HepG2 (cell line): ENCODE measurements around the gene UGT1A3. TPM values are rescaled to one million over a fixed set of nuclear protein-coding genes. Genes with fewer than 3 reads are reported as not detected.

Experiments used
- ARNT2 ChIP-seq: sonication (generic); formaldehyde crosslinking; IDR thresholded peaks from 2 replicates; pipeline ENCODE4 v1.8.0; 2022; ENCODE audit warnings: mild to moderate bottlenecking, low read depth, missing genetic modification reagents, moderate library complexity
- HOXA5 ChIP-seq: sonication (generic); formaldehyde crosslinking; IDR thresholded peaks from 2 replicates; pipeline ENCODE4 v1.4.0; 2020; ENCODE audit warnings: missing genetic modification reagents
- KDM5A ChIP-seq: fragments of 200-600 bp; sonication (generic); IDR thresholded peaks from 2 replicates; pipeline ENCODE4 v1.7.0; 2018; ENCODE audit warnings: antibody characterized with exemption, mild to moderate bottlenecking, low read length, borderline replicate concordance
- KDM5B ChIP-seq: sonication (generic); formaldehyde crosslinking; IDR thresholded peaks from 2 replicates; pipeline ENCODE4 v1.4.0; 2020; ENCODE audit warnings: missing genetic modification reagents, mild to moderate bottlenecking, borderline replicate concordance
- KLF16 ChIP-seq, 2 experiments: sonication (generic) in 1 of 2; formaldehyde crosslinking in 1 of 2; IDR thresholded peaks; 2 replicates each; pipeline versions ENCODE4 v1.6.1 to v1.8.0; 2016 to 2023; ENCODE audit warnings: missing genetic modification reagents in 2 of 2, missing compliant biosample characterization in 1 of 2
- MAFF ChIP-seq: IDR thresholded peaks from 2 replicates; pipeline ENCODE4 v1.6.1; 2011; ENCODE audit warnings: low read depth, low read length, improper control_type of control experiment
- MED1 ChIP-seq: sonication (generic); formaldehyde crosslinking; IDR thresholded peaks from 2 replicates; pipeline ENCODE4 v1.4.0; 2020; ENCODE audit warnings: missing genetic modification reagents
- PHF20 ChIP-seq: sonication (generic); formaldehyde crosslinking; IDR thresholded peaks from 2 replicates; pipeline ENCODE4 v1.5.0; 2020; ENCODE audit warnings: mild to moderate bottlenecking, missing genetic modification reagents
- SP140L ChIP-seq: sonication (generic); formaldehyde crosslinking; IDR thresholded peaks from 2 replicates; pipeline ENCODE4 v1.4.0; 2020; ENCODE audit warnings: missing genetic modification reagents, borderline replicate concordance
- TRAFD1 ChIP-seq: sonication (generic); formaldehyde crosslinking; IDR thresholded peaks from 2 replicates; pipeline ENCODE4 v1.5.1; 2020; ENCODE audit warnings: missing genetic modification reagents, mild to moderate bottlenecking, borderline replicate concordance
- ZC3H13 ChIP-seq: sonication (generic); formaldehyde crosslinking; IDR thresholded peaks from 2 replicates; pipeline ENCODE4 v1.8.1; 2023; ENCODE audit warnings: mild to moderate bottlenecking, missing genetic modification reagents, moderate library complexity
- ZNF383 ChIP-seq: sonication (generic); formaldehyde crosslinking; IDR thresholded peaks from 2 replicates; pipeline ENCODE4 v1.4.0; 2020; ENCODE audit warnings: missing genetic modification reagents, mild to moderate bottlenecking, borderline replicate concordance
- ZNF44 ChIP-seq: sonication (generic); formaldehyde crosslinking; IDR thresholded peaks from 2 replicates; pipeline ENCODE4 v1.5.1; 2020; ENCODE audit warnings: mild to moderate bottlenecking, missing genetic modification reagents
- ZNF501 ChIP-seq: sonication (generic); formaldehyde crosslinking; IDR thresholded peaks from 2 replicates; pipeline ENCODE4 v1.5.1; 2020; ENCODE audit warnings: mild to moderate bottlenecking, moderate library complexity, missing genetic modification reagents
- ZNF790 ChIP-seq: sonication (generic); formaldehyde crosslinking; IDR thresholded peaks from 2 replicates; pipeline ENCODE4 v1.8.0; 2022; ENCODE audit warnings: missing genetic modification reagents, mild to moderate bottlenecking, borderline replicate concordance
- ZNF841 ChIP-seq: sonication (generic); formaldehyde crosslinking; IDR thresholded peaks from 2 replicates; pipeline ENCODE4 v1.8.1; 2023; ENCODE audit warnings: missing genetic modification reagents, borderline replicate concordance
- polyA plus RNA-seq, 8 experiments: library from polyadenylated mRNA; depleted of rRNA in 3 of 8; stranded (reverse) in 7 of 8; unstranded in 1 of 8; fragments of >200 nt; fragmentation: Illumina TruSeq in 4 of 8; extraction: Trizol in 4 of 8; gene quantifications; 2 replicates each; pipeline versions ENCODE4 v1.2.1 to v1.2.3, GENCODE V29; 2011 to 2016; ENCODE audit warnings: low read depth in 4 of 8, missing spikeins in 1 of 8, mixed read lengths in 1 of 8; ENCODE audit not compliant: insufficient read depth in 1 of 8
- total RNA-seq, 5 experiments: library from RNA; depleted of rRNA; stranded (reverse); fragments of >200 nt; fragmentation: Illumina TruSeq; extraction: Trizol; gene quantifications; 2 replicates each; pipeline ENCODE4 v1.2.3, GENCODE V29; 2016; ENCODE audit warnings: low read depth in 1 of 5
- TF ChIP-seq, protein P1 (sequence below): sonication (generic); formaldehyde crosslinking; IDR thresholded peaks from 2 replicates; pipeline ENCODE4 v1.4.0; 2020; ENCODE audit warnings: missing genetic modification reagents, borderline replicate concordance
- TF ChIP-seq, protein P2 (sequence below): sonication (generic); formaldehyde crosslinking; IDR thresholded peaks from 2 replicates; pipeline ENCODE4 v1.8.0; 2022; ENCODE audit warnings: low read depth, missing genetic modification reagents
- TF ChIP-seq, protein P3 (sequence below): sonication (generic); formaldehyde crosslinking; IDR thresholded peaks from 2 replicates; pipeline ENCODE4 v1.8.0; 2022; ENCODE audit warnings: mild to moderate bottlenecking, missing genetic modification reagents, moderate library complexity

Gene UGT1A3
- total and polyA plus RNA-seq, 2 of the 13 experiments (the other 11 are each of a cell fraction or from before 2014, with no cell fraction given): not detected

- TF ChIP-seq TRAFD1 (CRISPR knock-in tag): no peak
- TF ChIP-seq KDM5B (CRISPR knock-in tag): no peak
- TF ChIP-seq ZC3H13 (CRISPR knock-in tag): peak; percentile 81
- TF ChIP-seq, protein P1, sequence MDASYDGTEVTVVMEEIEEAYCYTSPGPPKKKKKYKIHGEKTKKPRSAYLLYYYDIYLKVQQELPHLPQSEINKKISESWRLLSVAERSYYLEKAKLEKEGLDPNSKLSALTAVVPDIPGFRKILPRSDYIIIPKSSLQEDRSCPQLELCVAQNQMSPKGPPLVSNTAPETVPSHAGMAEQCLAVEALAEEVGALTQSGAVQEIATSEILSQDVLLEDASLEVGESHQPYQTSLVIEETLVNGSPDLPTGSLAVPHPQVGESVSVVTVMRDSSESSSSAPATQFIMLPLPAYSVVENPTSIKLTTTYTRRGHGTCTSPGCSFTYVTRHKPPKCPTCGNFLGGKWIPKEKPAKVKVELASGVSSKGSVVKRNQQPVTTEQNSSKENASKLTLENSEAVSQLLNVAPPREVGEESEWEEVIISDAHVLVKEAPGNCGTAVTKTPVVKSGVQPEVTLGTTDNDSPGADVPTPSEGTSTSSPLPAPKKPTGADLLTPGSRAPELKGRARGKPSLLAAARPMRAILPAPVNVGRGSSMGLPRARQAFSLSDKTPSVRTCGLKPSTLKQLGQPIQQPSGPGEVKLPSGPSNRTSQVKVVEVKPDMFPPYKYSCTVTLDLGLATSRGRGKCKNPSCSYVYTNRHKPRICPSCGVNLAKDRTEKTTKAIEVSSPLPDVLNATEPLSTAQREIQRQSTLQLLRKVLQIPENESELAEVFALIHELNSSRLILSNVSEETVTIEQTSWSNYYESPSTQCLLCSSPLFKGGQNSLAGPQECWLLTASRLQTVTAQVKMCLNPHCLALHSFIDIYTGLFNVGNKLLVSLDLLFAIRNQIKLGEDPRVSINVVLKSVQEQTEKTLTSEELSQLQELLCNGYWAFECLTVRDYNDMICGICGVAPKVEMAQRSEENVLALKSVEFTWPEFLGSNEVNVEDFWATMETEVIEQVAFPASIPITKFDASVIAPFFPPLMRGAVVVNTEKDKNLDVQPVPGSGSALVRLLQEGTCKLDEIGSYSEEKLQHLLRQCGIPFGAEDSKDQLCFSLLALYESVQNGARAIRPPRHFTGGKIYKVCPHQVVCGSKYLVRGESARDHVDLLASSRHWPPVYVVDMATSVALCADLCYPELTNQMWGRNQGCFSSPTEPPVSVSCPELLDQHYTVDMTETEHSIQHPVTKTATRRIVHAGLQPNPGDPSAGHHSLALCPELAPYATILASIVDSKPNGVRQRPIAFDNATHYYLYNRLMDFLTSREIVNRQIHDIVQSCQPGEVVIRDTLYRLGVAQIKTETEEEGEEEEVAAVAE (CRISPR knock-in tag): peak; percentile 41; the same call in 1 of the 2 replicates
- TF ChIP-seq ZNF44: no peak
- TF ChIP-seq PHF20: no peak
- TF ChIP-seq, protein P2, sequence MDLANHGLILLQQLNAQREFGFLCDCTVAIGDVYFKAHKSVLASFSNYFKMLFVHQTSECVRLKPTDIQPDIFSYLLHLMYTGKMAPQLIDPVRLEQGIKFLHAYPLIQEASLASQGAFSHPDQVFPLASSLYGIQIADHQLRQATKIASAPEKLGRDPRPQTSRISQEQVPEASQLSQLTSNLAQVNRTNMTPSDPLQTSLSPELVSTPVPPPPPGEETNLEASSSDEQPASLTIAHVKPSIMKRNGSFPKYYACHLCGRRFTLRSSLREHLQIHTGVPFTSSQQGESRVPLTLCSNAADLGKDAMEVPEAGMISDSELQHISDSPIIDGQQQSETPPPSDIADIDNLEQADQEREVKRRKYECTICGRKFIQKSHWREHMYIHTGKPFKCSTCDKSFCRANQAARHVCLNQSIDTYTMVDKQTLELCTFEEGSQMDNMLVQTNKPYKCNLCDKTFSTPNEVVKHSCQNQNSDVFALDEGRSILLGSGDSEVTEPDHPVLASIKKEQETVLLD (CRISPR knock-in tag): 0 out of 2 replicates have a peak, but pooled peaks have one; percentile 35
- TF ChIP-seq ZNF383: no peak
- TF ChIP-seq MAFF: 0 out of 2 replicates have a peak, but pooled peaks have one; percentile 10
- TF ChIP-seq, protein P3, sequence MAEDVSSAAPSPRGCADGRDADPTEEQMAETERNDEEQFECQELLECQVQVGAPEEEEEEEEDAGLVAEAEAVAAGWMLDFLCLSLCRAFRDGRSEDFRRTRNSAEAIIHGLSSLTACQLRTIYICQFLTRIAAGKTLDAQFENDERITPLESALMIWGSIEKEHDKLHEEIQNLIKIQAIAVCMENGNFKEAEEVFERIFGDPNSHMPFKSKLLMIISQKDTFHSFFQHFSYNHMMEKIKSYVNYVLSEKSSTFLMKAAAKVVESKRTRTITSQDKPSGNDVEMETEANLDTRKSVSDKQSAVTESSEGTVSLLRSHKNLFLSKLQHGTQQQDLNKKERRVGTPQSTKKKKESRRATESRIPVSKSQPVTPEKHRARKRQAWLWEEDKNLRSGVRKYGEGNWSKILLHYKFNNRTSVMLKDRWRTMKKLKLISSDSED (CRISPR knock-in tag): no peak
- peak; percentile 89 for TF ChIP-seq MED1 (CRISPR knock-in tag)
- TF ChIP-seq ARNT2: peak; percentile 74; the same call in 1 of the 2 replicates
- TF ChIP-seq HOXA5 (CRISPR knock-in tag): peak; percentile 93
- TF ChIP-seq KDM5A: no peak; the same call in 1 of the 2 replicates
- TF ChIP-seq ZNF790 (CRISPR knock-in tag): 0 out of 2 replicates have a peak, but pooled peaks have one; percentile 9
- peak in 1 of 2 experiments; percentile 92; a peak in 2 of 4 replicates for TF ChIP-seq KLF16 (CRISPR knock-in tag; IDR thresholded peaks at IDR 0.05)
- no peak for TF ChIP-seq ZNF841 (CRISPR knock-in tag)
- TF ChIP-seq ZNF501 (CRISPR knock-in tag): no peak
- TF ChIP-seq SP140L: no peak
These were observed 16.4 kb downstream of the UGT1A3 start (continued) for GRCh38 chr2:233745073-233745755.
